DOHH2 (cell line): ENCODE measurements around the gene GPR153.

ENCODE experiments used
- H3F3A ChIP-seq: fragments of 200-600 bp; sonication (generic), shearing (Covaris generic); 2 replicates; pipeline ENCODE4 v1.6.0; 2016; ENCODE audit warnings: antibody characterized with exemption, mild to moderate bottlenecking; ENCODE audit not compliant: control insufficient read depth, insufficient read depth
- H3K27ac ChIP-seq: fragments of 200-600 bp; sonication (generic); 2 replicates; pipeline ENCODE4 v1.5.1; 2014; ENCODE audit warnings: low read depth, mild to moderate bottlenecking, low read length, moderate library complexity
- H3K27me3 ChIP-seq: fragments of 200-600 bp; sonication (generic); 2 replicates; pipeline ENCODE4 v1.6.1; 2014; ENCODE audit warnings: mild to moderate bottlenecking, low read length, mixed read lengths; ENCODE audit not compliant: control insufficient read depth
- H3K36me3 ChIP-seq: fragments of 200-600 bp; sonication (generic); 2 replicates; pipeline ENCODE4 v1.6.1; 2014; ENCODE audit warnings: mild to moderate bottlenecking, low read length, moderate library complexity, mixed read lengths; ENCODE audit not compliant: control insufficient read depth
- H3K4me1 ChIP-seq: fragments of 200-600 bp; sonication (generic); 2 replicates; pipeline ENCODE4 v1.6.1; 2014; ENCODE audit warnings: mild to moderate bottlenecking, low read length, mixed read lengths; ENCODE audit not compliant: control insufficient read depth
- H3K4me2 ChIP-seq: fragments of 200-600 bp; sonication (generic); 2 replicates; pipeline ENCODE4 v1.6.0; 2014; ENCODE audit warnings: mild to moderate bottlenecking, low read length, moderate library complexity
- H3K4me3 ChIP-seq: fragments of 200-600 bp; sonication (generic); 2 replicates; pipeline ENCODE4 v1.5.1; 2014; ENCODE audit warnings: mild to moderate bottlenecking, low read length, mixed read lengths
- H3K79me2 ChIP-seq: fragments of 200-600 bp; sonication (generic); 2 replicates; pipeline ENCODE4 v1.6.1; 2014; ENCODE audit warnings: mild to moderate bottlenecking, low read length, mixed read lengths; ENCODE audit not compliant: control insufficient read depth
- H3K9me2 ChIP-seq: fragments of 200-600 bp; sonication (generic); replicated peaks from 2 replicates; pipeline ENCODE4 v1.6.1; 2014; ENCODE audit warnings: mild to moderate bottlenecking, low read length, mixed read lengths; ENCODE audit not compliant: control insufficient read depth
- H3K9me3 ChIP-seq: fragments of 200-600 bp; sonication (generic); 2 replicates; pipeline ENCODE4 v1.6.1; 2014; ENCODE audit warnings: antibody characterized with exemption, low read length, mixed read lengths; ENCODE audit not compliant: control insufficient read depth, insufficient read depth
- H4K20me1 ChIP-seq: fragments of 200-600 bp; sonication (generic); 2 replicates; pipeline ENCODE4 v1.6.0; 2014; ENCODE audit warnings: low read depth, mild to moderate bottlenecking, antibody characterized with exemption, low read length, moderate library complexity; ENCODE audit not compliant: control insufficient read depth, insufficient read depth
- EZH2phosphoT487 ChIP-seq: fragments of 200-600 bp; sonication (generic); IDR thresholded peaks from 2 replicates; pipeline ENCODE4 v1.6.1; 2017; ENCODE audit warnings: borderline replicate concordance, mild to moderate bottlenecking, antibody characterized with exemption, low read length, moderate library complexity, mixed read lengths
- TF ChIP-seq, protein P1 (sequence below): fragments of 200-600 bp; sonication (generic); IDR thresholded peaks from one replicate; pipeline ENCODE4 v1.5.1; 2014; ENCODE audit warnings: antibody characterized with exemption, mild to moderate bottlenecking, low read depth, low read length; ENCODE audit not compliant: poor library complexity, severe bottlenecking

Gene GPR153

DNA sequence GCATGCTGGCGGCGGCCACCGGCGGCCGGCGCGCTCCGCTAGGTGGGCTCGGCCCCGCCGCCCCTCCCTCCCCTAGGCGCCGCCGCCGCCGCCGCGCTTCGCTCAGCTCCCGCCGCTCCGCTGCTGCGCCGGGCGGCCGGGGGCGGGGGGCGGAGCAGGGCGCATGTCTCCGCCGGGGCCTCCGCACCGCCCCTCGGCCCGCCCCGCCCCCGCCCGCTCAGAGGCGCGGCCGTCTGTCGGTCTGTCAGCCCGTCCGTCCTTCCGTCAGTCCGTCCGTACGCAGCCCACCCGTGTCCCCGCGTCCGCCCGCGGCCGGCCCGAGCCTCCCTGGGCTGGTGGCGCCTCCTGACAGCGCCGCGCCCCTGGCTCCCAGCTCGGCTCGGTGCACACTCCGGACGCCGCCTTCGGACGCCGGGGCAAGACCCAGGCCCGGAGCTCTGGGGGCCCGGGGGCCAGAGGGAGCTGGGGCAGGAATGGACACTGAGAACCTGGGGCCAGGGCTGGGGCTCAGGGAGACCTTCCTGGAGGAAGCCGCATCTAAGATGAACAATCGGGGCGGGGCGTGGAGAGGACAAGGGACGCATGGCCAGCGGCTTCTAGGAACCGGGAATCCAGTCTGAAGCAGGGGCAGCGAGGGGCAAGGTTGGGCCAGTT, at the start of gene GPR153:
TSS of gene GPR153 (minus strand) at position 138 of the 654 bp plus-strand sequence. CDS start 6,193 bp downstream, outside the sequence.
- no peaks in the 10 kb centered on the region for H3K9me2 ChIP-seq
- no peak within 1 kb of the TSS for H3K27ac ChIP-seq
- H3K79me2 ChIP-seq: no peaks in the 10 kb centered on the region
- peak within 1 kb of the TSS; percentile 86 for H3K4me2 ChIP-seq
- TF ChIP-seq, protein P1, sequence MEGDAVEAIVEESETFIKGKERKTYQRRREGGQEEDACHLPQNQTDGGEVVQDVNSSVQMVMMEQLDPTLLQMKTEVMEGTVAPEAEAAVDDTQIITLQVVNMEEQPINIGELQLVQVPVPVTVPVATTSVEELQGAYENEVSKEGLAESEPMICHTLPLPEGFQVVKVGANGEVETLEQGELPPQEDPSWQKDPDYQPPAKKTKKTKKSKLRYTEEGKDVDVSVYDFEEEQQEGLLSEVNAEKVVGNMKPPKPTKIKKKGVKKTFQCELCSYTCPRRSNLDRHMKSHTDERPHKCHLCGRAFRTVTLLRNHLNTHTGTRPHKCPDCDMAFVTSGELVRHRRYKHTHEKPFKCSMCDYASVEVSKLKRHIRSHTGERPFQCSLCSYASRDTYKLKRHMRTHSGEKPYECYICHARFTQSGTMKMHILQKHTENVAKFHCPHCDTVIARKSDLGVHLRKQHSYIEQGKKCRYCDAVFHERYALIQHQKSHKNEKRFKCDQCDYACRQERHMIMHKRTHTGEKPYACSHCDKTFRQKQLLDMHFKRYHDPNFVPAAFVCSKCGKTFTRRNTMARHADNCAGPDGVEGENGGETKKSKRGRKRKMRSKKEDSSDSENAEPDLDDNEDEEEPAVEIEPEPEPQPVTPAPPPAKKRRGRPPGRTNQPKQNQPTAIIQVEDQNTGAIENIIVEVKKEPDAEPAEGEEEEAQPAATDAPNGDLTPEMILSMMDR: no peak
- peak; percentile 64; the same call in 1 of the 2 replicates for TF ChIP-seq EZH2phosphoT487
- H3K36me3 ChIP-seq: no peaks in the 10 kb centered on the region
- H3K9me3 ChIP-seq: no peaks in the 10 kb centered on the region
- H3K4me3 ChIP-seq: peak within 1 kb of the TSS; percentile 72
- peaks cover 25% of the 10 kb centered on the region for H3K4me1 ChIP-seq
- peaks cover 29% of the 10 kb centered on the region for H3K27me3 ChIP-seq
- no peaks in the 10 kb centered on the region; the same call in 1 of the 2 replicates for H3F3A ChIP-seq
- peaks cover 6% of the 10 kb centered on the region for H4K20me1 ChIP-seq

DNA sequence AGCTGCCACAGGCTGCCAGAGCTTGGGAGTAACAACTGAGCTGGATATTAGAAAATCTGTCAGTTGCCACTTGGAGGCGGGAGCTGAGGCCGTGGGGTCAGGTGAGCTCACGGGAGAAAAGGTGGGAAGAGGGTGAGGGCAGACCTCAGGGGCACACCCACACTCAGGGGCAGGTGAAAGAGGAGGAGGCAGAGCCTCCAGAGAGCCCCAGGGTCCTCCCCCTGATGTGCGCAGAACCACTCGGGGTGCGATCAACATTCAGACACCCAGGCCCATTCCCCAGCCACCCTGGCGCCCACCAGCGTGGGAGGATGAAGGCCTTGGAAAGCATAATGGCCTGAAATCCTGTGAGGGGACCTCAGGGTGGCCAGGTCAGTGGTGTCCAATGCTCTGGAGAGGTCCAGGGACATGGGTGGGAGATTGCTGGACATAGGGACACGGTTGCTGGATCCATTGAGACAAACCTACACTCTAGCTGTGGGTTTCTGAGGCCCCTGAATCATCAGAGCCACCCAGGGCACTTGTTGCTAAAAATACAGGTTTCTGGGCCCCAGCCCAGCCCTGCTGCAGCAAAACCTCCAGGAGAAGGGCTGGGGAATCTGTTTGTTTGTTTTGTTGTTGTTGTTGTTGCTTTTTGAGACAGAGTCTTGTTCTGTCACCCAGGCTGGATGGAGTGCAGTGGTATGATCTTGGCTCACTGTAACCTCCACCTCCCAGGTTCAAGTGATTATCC, 49.4 kb upstream of the GPR153 start:
- Histone ChIP-seq H3K36me3 (no peaks in the 10 kb centered on the region), H4K20me1 (no peaks in the 10 kb centered on the region), H3K9me2 (no peaks in the 10 kb centered on the region), H3F3A (no peaks in the 10 kb centered on the region), H3K4me3 (no peak overlapping the region), H3K9me3 (no peaks in the 10 kb centered on the region), H3K27ac (no peak overlapping the region), H3K4me2 (no peak overlapping the region), H3K27me3 (no peaks in the 10 kb centered on the region), H3K4me1 (no peaks in the 10 kb centered on the region), H3K79me2 (no peaks in the 10 kb centered on the region)
- TF ChIP-seq, protein P1: no peak
- TF ChIP-seq EZH2phosphoT487: no peak

DNA sequence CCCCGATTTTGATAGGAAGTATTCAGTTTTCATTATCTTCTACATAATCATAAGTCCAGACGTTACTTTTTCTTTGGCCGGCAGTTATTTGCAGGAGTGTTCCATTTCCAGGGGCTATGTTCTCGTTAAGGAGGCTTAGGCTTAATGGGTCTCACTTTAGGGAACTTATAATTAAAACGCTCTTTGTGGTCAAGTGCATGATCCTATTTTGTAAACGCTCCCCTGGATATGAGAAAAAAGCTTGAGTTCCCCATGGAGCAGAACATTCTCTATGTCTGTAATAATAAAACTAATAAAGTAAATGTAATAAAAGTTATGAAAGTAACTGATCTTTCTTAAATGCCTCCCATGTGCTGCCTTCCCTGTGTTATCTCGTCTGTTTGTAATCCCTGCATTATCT, 48.7 kb upstream of the GPR153 start:
- no peak overlapping the region for H3K4me2 ChIP-seq
- no peaks in the 10 kb centered on the region for H3K36me3 ChIP-seq
- no peak overlapping the region for H3K27ac ChIP-seq
- TF ChIP-seq, protein P1: no peak
- no peak for TF ChIP-seq EZH2phosphoT487
- no peaks in the 10 kb centered on the region for H3K9me2 ChIP-seq
- no peaks in the 10 kb centered on the region for H3K9me3 ChIP-seq
- H3K4me3 ChIP-seq: no peak overlapping the region
- no peaks in the 10 kb centered on the region for H4K20me1 ChIP-seq
- H3K79me2 ChIP-seq: no peaks in the 10 kb centered on the region
- H3F3A ChIP-seq: no peaks in the 10 kb centered on the region
- no peaks in the 10 kb centered on the region for H3K27me3 ChIP-seq
- H3K4me1 ChIP-seq: no peaks in the 10 kb centered on the region
